Stimulated activated CD4-positive, alpha-beta T cell treated with anti-CD3 and anti-CD28 coated beads, Interleukin-2, amount 100 ng/mL, for 48 hours (primary cell): ENCODE measurements around the gene ABCD2.
"Not testable (repeated sequence)": the region's sequence is repeated elsewhere in the genome, so short reads cannot be mapped to it uniquely, and the experiment has no call there.

Experiments
- DNase-seq, 2 donors: peaks; one replicate each; pipeline ENCODE4 v3.0.0-alpha.2; 2020

ABCD2 gene

GRCh38 chr12:39611818-39612217, 7.8 kb downstream of the ABCD2 start:
- DNase-seq = no peak

- no peak for DNase-seq
Measured at GRCh38 chr12:39610436-39611025, 9.1 kb downstream of the ABCD2 start.

GRCh38 chr12:39606712-39607423, 12.7 kb downstream of the ABCD2 start:
- DNase-seq = no peak

- no peak for DNase-seq
Measured at GRCh38 chr12:39605996-39606395, 13.6 kb downstream of the ABCD2 start.

- no peak for DNase-seq
Measured at GRCh38 chr12:39605501-39605900, 14.1 kb downstream of the ABCD2 start.

GRCh38 chr12:39603065-39603464, 16.5 kb downstream of the ABCD2 start:
- no peak for DNase-seq

GRCh38 chr12:39601951-39602350, 17.7 kb downstream of the ABCD2 start:
- DNase-seq = not testable (repeated sequence)

GRCh38 chr12:39595928-39596327, 23.7 kb downstream of the ABCD2 start:
- DNase-seq = no peak

- DNase-seq = no peak
Measured at GRCh38 chr12:39592295-39592694, 27.3 kb downstream of the ABCD2 start.

GRCh38 chr12:39588348-39588747, 31.3 kb downstream of the ABCD2 start:
- no peak for DNase-seq

GRCh38 chr12:39587225-39587624, 32.4 kb downstream of the ABCD2 start:
- DNase-seq = no peak

GRCh38 chr12:39586816-39587215, 32.8 kb downstream of the ABCD2 start:
- DNase-seq = no peak

GRCh38 chr12:39581592-39581991, 38.0 kb downstream of the ABCD2 start:
- DNase-seq = no peak

GRCh38 chr12:39575498-39575875, 44.1 kb downstream of the ABCD2 start:
- DNase-seq = no peak

- no peak for DNase-seq
Measured at GRCh38 chr12:39574785-39575497, 44.7 kb downstream of the ABCD2 start.

- no peak for DNase-seq
Measured at GRCh38 chr12:39574378-39574777, 45.2 kb downstream of the ABCD2 start.

GRCh38 chr12:39573971-39574370, 45.6 kb downstream of the ABCD2 start:
- no peak for DNase-seq

GRCh38 chr12:39572551-39572950, 47.1 kb downstream of the ABCD2 start:
- DNase-seq = no peak

GRCh38 chr12:39571351-39571750, 48.3 kb downstream of the ABCD2 start:
- no peak for DNase-seq

- no peak for DNase-seq
Measured at GRCh38 chr12:39553476-39553875, 66.1 kb downstream of the ABCD2 start.

GRCh38 chr12:39544211-39544610, 75.4 kb downstream of the ABCD2 start:
- DNase-seq = not testable (repeated sequence)

GRCh38 chr12:39541471-39541870, 78.1 kb downstream of the ABCD2 start:
- no peak for DNase-seq

- DNase-seq = no peak
Measured at GRCh38 chr12:39538679-39539104, 80.9 kb downstream of the ABCD2 start.

GRCh38 chr12:39533951-39534350, 85.7 kb downstream of the ABCD2 start:
- DNase-seq = no peak
